Right ventricle myocardium superior (tissue), 1 donor: Measurements from ENCODE around the gene WNK3. TPM values are rescaled to one million over a fixed set of nuclear protein-coding genes. Genes with fewer than 3 reads are reported as not detected.

ENCODE experiments used
- ATAC-seq: fragments of 200-7000 bp; cut with Tn5 transposase; one replicate; pipeline ENCODE4 v1.9.1; 2020; ENCODE audit warnings: mild to moderate bottlenecking; ENCODE audit not compliant: poor library complexity
- DNase-seq: peaks from one replicate; pipeline ENCODE4 v3.0.0-alpha.2; 2020
- intact Hi-C: fragments of 100-400 bp; cut with DNase I; formaldehyde crosslinking; loops from one replicate; pipeline ENCODE4 v1.11.2; 2022
- total RNA-seq: library from RNA; stranded (reverse); fragmentation: NEBNext Ultra II Directional; extraction: Animal tissue kit (Norgen Biotek cat#: 25700); gene quantifications from one replicate; pipeline ENCODE4 v1.2.1, GENCODE V29; 2021
- donor health status: DM: no; HTN: yes; CAD: no; lungs with severe emphysema.

The WNK3 gene
- total RNA-seq, 1 donor from 2014 or later = 0.89 TPM

DNA sequence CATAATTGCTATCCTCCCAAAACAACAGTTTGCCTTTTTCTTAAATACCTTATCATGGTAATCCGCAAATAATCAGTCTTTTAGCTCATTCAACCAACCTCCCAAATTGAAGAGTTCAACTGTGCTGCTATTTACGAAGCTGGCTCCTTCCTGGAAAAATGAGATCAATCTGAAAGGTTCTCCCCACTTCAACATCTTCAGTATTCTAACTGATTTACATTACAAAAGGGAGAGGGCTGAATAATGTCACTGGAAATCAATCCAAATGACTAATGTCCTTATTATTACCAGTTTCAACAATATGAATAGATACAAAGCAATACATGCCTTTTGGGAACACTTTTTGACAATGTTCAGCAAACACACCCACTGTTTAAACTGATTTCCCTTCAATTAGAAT, 86.2 kb downstream of the WNK3 start:
- ATAC-seq = no peak
- intact Hi-C loops = no loop called here
- DNase-seq = no peak

DNA sequence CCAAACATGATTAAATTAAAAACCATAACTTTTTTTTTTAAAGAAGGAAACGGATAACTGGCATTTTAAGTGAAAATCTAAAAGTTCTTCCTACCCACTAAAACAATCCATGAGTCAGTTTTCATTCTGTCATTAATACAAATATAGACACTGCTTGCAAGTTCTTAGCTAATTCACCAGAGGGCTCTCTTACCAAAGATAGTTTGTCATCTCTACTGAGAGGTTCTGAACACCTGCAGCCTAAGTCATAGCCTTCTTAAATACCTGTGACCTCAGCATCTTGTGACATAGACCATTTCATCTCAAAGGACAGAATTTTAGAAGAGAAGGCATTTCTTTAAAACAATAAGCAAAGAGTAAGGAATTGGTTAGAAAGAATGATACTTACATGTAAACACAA, 109.5 kb downstream of the WNK3 start:
- intact Hi-C loops = no loop called here
- ATAC-seq (no peak), DNase-seq (no peak)

DNA sequence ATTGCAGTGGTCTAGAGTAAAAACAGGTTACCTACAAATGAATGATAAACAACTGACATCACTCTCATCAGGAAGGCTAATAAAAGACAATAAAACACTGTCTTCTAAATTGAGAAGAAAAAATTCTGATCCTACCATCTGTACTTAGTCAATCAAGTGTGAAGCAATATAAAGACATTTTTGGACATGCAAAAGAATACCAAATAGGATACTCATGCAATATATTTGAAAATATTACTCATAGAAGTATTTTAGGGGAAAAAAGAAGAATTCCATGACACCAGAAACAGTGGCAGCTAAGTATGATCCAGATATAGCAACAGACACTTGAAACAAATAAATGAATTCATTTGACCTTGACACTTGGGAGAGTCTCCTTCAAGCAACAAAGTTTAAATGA, 111.0 kb downstream of the WNK3 start:
- intact Hi-C loops = no loop called here
- ATAC-seq (no peak), DNase-seq (no peak)

DNA sequence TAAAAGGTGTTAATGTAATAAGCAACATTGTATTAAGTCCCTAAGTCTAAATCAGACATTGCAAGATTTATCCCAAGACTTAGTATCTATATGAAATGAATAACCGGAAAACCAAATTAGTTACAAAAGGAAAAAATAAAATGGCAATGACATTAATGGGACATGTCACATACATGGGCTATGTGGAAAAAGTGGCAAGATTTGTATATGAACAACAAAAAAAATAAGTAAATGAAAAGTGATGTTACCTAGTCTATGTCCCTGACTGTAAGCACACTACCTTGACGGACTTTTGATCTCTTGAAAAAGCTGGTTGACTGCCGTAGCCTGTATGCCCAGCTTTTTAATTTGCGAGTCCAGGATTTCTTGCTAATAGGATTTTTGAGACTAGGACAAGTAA, 119.3 kb downstream of the WNK3 start:
- ATAC-seq (no peak), DNase-seq (no peak)
- intact Hi-C loops = no loop called here

DNA sequence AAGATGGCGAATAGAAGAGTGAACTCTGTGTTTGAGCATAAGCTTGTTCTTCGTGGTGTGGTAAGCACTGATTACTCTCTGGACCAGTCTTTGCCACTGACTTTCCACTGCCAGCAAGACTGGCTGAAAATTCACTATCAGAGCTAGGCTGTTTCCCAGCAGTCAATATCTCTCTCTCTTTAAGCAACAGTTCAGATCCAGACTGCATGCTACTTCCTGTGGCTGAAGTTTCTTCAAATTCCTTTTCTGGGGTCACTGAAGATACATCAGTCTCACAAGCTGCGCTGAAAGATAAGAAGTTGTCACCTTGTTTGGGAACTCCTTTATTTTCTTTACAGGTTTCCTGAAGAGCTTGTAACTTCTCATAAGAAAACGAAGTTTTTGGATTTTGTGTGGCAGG, 120.8 kb downstream of the WNK3 start:
- DNase-seq = no peak
- no peak for ATAC-seq
- intact Hi-C loops = no loop called here

DNA sequence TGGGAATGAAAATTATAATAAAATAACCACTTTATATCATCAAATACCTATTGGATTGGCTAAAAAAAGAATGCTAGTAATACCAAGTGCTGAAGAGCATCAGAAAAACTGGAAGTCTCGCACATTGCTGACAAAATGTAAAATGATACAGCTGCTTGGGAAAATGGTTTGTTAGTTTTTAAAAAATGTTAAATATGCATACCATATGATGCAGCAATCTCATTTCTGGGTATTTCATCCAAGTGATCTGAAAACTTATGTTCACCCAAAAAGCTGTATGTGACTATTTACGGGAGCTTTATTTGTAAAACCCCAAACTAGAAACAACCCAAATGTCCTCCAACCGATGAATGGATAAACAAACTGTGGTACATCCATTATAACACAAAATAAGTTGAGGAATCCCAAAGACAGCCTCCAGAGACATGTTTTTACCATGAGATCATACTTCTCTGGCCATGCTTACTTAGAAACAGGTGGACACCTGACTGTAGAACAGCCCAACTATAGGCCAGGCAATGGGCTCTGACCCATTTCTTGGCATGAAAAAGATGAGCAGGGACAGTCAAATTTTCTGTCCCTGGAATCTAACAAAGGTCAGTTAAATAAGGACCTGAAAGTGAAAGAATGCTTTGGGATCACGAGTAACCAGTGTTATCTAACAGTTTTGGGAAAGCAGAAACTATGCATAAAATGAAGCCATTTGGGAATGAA, 127.3 kb downstream of the WNK3 start:
- DNase-seq (no peak), ATAC-seq (no peak)
- intact Hi-C loops = no loop called here

DNA sequence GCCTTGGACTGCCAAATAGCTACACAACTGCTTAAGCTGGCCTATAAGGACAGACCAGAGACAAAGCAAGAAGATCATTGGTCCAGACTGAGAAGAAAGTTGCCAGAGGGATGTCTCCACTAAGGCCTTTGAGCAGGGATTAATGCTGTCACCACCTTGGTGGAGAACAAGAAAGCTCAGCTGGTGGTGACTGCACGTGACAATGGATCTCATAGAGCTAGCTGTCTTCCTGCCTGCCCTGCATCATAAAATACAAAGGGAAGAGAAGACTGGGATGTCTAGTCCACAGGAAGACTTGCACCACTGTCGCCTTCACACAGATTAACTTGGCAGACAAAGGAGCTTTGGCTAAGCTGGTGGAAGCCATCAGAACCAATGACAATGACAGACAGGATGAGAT, 134.3 kb downstream of the WNK3 start:
- DNase-seq (no peak), ATAC-seq (no peak)
- intact Hi-C loops = no loop called here

DNA sequence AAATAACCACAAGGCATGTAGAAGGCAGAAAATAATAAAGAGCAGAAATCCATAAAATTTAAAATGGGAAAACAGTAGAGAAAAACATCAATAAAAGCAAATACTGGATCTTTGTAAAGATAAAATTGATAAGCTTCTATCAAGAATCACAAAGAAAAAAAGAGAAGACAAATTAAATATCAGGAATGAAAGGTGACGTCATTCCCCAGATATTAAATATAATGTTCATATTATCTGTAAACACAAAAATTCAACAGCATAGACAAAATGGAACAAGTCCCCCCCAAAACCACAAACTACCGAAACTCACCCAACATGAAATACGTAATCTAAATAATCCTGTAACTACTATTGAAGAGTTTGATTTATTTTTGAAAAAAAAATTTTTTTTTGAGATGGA, 144.2 kb downstream of the WNK3 start:
- intact Hi-C loops = no loop called here
- ATAC-seq = no peak

DNA sequence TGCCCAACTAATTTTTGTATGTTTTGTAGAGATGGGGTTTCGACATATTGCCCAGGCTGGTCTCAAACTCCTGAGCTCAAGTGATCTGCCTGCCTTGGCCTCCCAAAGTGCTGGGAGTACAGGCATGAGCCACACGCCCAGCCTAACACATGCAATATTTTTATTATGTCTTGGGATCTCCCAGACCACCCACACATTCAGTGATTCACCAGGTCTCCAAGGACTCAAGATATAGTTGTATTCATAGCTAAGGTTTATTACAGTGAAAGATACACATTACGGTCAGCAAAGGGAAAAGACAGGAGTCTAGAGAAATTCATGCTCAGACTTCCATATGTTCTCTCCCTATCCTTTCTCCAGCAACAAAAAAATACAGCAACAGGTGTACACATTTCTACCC, 149.3 kb downstream of the WNK3 start:
- ATAC-seq (no peak), DNase-seq (no peak)
- intact Hi-C loops = no loop called here

More for the DNA sequence above, 144.2 kb downstream of the WNK3 start:
- DNase-seq = no peak

DNA sequence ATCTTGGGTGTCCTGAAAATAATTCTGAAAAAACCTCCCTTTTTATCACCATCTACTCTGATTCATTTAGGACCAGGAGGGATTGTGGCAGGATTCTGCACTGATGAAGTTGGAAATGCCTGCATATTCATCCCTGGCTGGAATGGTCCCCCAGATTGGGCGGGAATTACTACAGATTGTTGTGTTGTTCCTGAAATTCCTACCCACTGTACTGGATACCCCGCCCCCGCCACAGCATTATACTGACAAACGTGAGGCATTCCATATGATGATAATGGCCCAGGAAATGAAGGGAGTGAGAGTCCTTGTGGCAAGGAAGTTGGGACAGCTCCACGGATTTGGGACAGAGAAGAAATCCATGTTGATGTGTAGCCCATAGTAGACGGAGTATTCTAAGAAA, 159.6 kb downstream of the WNK3 start:
- DNase-seq (no peak), ATAC-seq (no peak)
- intact Hi-C loops = no loop called here

DNA sequence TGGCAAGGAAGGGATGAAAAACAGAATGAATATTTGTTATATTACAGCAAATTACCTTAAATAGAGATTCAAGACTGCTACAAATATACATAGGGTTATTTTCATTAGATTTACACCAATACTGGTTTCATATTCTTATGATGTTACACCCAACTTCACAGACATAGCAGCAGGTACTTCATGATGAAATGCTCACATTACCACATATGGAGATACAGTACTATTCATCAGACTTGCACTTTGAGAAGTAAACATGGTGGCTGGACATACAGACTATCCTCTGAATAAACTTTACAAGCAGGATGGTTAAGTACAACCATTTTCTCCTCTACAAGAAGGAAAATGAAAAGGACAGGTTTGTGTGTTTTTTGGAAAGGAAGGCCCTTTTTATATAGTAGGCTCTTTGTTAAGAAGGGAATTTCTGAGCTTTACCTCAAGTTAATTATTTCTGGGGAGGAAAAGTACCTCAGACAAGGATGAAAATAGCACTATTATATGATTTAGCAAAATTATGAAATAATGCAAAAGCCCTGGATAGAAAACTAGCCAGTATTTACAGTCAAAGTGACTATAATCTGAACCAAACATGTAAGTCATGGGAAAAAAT, 162.8 kb downstream of the WNK3 start:
- no peak for ATAC-seq
- DNase-seq = no peak
- intact Hi-C loops = no loop called here

DNA sequence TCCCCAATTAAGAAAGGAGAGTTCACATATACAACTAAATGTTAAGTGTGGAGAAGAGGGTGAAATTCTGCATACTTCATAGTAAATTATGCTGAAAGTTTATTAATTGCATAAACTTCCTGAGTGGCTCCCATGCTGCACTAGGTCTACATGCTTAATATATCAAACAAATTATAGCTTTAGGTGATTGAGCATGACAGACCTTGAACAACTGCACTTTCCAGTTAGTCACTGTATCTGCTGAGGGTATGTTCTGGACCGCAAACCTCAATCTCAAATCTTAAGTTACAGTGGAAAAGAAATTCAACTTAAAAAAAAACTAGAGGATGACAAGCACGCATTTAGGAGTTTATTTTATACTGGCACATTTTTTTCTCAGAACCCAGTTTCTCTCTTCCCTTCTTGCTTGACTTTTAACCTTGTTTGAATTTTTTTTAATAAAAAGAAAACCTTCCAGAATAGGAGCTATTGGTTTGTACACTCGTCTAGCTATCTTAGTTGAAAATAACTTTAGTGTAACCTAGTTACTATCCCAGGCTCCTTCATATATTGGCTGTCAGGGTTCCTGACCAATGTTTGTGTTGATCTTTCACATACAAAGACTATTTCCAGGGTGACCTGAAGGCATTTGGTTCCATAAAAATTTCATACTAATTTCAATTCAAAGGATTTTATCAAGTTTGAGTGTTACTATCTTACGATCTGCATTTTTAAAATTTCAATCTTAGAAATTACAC, 164.6 kb downstream of the WNK3 start:
- ATAC-seq (no peak), DNase-seq (no peak)
- intact Hi-C loops = no loop called here

DNA sequence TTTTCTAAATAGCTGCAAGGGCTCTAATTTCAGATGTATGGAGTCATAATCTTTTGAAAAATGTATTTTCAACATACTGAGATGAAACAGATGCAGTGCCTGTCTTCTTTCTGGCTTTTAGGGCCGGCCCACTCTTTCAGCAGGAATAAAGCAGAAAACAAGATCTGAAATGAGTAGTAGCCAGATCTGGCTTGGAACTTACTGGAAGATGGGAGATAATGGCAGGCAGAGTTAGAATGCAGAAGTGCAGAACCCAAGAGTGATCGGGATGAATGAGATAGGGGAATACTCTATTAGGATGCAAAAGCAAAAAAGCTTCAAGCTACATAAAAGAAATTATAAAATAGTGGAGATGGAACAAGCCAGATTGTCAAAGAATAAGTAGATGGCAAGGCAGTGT, 173.4 kb downstream of the WNK3 start:
- DNase-seq (no peak), ATAC-seq (no peak)
- intact Hi-C loops = loop anchor here (10.0 kb wide), 1 partner anchor 140 kb away; the partner anchor contains the start of gene PHF8

DNA sequence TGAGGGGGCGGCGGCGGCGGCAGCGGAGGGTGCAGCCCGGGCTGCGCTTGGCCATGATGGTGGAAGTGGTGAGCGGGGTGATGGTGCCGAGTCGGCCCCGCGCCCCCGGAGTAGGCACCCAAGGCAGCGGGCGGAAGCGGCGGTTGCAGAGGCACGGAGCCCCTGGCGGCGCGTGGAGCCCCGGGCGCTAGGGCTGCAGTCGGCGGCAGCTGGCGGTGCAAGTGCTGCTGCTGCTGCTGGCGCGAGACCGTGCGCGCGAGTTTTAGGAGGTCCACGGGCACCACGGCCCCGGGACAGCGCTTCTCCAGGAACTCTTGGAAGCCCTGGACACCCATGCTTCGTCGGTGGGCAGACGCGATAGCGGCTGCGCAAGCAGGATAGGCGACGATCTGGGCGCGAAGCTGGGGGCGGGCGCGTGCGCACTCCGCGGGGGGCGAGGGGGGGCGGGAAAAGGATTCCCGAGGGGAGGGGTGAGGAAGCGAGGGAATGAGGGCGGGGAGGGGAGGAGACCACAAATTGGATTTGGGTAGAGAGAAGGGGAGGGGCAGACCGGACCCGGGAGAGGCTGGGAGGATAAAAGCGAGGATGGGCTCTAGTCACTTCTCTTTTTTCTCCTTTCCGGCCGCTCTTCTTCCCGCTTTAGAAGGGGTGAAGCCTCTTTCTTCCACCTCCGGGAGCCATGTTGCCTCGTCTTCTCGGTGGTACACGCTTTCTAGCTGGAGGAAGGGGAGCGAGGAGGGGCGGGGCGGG, 174.8 kb downstream of the WNK3 start, which contains the start of gene FAM120C:
FAM120C (minus strand) TSS at position 391 of the 750 bp plus-strand sequence; CDS start at position 335, 56 bp downstream.
- DNase-seq = peak; percentile 75
- peak; percentile 92 for ATAC-seq
- intact Hi-C loops = loop anchor here (10.0 kb wide), 1 partner anchor 138 kb away; the partner anchor contains the start of gene PHF8

DNA sequence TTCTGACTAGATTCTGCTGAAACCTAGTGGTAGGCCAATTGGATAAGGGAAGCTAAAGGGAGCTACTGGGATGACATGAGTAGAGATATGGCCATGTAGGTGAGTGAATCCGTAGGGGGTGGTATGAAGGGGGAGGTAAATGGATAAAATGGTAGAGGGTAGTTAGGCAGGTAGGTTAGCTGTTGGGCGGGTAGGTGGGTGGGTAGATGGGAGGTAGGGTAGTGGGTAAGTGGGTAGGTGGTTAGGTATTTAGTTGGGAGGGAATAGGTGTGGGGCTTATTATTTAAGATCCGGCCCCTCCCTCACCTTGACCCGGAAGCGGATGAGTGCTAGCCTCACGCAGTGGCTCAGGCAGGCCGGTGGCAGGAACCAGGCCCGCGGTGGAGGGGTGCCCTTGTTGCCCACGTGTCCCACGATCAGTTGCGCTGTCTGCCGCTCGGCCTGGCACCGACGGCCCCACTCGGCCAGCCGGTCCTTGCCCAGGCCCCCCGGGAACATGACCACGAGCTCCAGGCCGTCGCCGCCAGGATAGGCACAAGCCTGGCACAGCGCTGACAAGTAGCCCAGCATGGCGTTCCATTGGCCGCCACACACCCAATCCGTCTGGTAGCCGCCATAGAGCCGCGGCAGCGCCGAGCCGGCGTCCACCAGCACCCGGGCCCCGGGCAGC, 175.5 kb downstream of the WNK3 start:
- ATAC-seq = peak; percentile 87
- intact Hi-C loops = loop anchor here (10.0 kb wide), 1 partner anchor 138 kb away; the partner anchor contains the start of gene PHF8
- peak; percentile 76 for DNase-seq

DNA sequence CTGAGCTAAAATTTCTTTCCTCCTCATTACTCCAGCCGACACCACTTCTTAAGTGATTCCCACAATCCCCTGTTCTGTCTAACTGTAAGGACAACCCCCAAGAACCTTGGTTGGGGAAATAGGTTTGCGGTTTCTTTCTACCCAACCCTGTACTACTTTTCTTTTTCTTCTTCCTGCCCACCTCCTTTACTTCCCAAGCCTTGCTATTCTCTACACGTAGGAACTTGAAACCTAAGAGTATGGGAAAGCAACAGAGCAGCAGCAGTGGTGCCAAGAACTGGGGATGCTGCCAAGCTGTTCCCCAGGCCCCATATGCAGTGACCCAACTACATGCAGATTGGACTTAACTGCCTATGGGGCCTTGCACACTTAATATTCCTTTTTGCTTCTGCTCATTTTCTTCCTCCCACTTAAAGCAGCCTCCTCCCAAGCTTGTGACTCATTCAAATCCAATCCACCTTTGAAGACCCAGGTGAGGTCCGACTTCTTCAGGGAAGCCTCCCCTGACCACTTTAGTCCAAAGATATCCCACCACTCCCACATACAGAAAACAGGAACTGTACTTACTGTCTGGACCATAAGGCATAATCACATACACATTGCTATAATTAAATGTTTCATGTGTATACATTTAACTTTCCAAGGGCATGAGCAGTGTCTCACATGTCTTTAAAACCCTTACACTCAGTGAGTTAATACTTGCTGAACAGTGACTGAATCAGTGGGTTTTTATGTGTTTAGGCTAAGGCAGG, 176.5 kb downstream of the WNK3 start:
- intact Hi-C loops = loop anchor here (10.0 kb wide), 1 partner anchor 137 kb away; the partner anchor contains the start of gene PHF8
- ATAC-seq = no peak
- no peak for DNase-seq

DNA sequence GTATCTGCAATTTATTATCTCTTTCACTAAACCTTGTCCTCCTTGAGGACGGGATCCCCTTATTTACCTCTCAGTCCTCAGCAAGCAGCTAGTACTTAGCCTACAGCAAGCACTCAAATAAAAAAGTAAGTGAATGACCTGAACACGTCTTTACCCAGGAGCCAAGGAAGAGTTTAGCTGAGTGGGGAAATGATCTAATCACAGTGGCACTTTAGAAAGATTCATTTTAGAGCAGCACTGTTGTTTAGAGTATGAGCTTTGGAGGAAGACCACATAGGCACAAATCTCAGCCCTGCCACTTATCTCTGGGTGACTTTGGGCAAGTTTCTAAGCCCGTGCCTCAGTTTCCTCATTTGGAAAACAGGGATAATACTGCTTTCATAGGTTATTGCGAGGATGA, 177.4 kb downstream of the WNK3 start:
- ATAC-seq (no peak), DNase-seq (no peak)
- intact Hi-C loops = loop anchor here (10.0 kb wide), 1 partner anchor 136 kb away; the partner anchor contains the start of gene PHF8
